Stimulated activated CD8-positive, alpha-beta memory T cell treated with anti-CD3 and anti-CD28 coated beads, Interleukin-15, amount 100 ng/mL, for 24 hours (primary cell): Measurements from ENCODE around the gene SLFN14.
"Not testable (repeated sequence)": the region's sequence is repeated elsewhere in the genome, so short reads cannot be mapped to it uniquely, and the experiment has no call there.

Experiments used
- DNase-seq: peaks from one replicate; pipeline ENCODE4 v3.0.0-alpha.2; 2020; ENCODE audit warnings: low read depth

Gene SLFN14

DNA sequence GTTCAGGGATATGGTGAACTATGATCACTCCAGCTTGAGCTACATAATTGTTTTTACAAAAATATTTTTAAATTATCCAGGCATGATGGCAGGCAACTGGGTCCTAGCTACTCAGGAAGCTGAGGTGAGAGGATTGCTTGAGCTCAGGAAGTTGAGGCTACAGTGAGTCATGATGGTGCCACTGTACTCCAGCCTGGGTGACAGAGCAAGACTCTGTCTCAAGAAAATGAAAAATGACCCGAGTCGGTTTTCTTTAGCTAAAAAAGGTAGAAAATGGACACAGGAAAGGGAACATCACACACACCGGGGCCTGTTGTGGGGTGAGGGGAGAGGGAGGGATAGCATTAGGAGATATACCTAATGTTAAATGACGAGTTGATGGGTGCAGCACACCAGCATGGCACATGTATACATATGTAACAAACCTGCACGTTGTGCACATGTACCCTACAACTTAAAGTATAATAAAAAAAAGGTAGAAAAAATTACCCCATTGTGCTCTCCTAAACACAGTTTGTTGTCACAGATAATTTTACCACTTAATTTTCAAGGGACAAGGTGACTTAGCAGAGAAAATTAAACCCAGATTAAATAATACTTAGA is 38.9 kb downstream of the SLFN14 start:
- DNase-seq, result not testable (repeated sequence)

DNA sequence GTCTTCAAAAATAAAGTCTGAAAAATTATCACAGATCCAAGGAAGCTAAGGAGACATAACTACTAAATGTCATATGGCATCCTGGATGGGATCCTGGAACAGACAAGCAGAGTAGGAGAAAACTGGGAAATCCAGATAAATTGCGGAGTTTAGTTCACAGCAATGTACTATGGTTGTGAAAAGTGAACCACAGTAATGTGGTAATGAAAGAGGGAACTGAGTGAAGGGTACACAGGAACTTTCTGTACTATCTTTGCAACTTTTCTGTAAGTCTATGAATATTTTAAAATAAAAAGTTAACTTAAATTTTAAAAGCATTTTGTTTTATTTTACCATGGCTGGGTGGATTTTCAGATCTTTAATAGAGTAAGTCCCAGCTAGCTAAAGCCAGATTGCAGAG is 39.5 kb downstream of the SLFN14 start:
- DNase-seq, result no peak

DNA sequence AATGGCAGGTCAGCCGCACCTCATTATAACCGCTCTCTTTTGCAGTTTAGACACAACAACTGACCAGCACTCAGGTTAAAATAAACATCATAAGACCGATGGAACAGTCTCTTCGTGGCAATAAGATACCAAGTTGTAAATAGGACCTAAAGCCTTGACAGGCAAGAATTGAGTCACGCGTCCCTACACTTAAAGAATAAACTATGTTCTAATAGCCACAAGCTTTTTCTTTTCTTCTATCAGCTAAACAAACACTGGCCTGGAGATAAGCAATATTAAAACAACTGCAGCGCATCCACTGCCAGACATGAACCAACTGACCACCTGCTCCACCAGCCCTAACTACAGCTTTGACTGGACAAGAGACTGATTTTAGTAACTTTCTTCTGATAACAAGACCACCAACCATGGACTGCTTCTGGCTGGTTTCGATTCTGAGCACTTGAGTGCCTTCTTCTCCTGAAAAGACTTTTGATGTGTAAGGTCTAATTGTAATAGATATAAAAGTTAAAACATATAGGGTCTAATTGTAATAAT is 40.6 kb downstream of the SLFN14 start:
- DNase-seq, result no peak

DNA sequence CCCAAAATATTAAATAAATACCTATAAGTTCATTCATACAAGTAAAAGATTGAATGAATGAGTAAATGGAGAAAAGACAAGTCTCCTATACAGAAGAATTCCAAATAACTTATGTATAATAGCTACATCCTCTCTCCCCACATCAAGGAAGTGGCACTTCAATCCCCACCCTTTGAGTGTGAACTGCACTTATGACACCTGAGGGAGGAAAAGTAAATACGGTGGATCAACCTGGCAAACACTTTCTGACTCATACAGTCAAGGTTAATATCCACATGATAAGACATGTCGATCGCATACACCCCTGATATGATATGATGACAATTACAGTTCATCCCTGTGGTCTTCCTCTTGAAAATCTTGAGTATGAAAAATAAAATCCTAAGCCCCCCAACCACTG is 41.2 kb downstream of the SLFN14 start:
- DNase-seq, result no peak

DNA sequence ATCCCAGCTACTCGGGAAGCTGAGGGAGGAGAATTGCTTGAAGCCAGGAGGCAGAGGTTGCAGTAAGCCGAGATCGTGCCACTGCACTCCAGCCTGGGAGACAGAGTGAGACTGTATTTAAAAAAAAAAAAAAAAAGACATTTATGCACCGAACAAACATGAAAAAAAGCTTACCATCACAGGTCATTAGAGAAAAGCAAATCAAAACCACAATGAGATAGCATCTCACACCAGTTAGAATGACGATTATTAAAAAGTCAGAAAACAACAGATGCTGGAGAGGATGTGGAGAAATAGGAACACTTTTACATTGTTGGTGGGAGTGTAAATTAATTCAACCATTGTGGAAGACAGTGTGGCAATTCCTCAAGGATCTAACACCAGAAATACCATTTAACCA is 42.2 kb downstream of the SLFN14 start:
- not testable (repeated sequence) for DNase-seq

DNA sequence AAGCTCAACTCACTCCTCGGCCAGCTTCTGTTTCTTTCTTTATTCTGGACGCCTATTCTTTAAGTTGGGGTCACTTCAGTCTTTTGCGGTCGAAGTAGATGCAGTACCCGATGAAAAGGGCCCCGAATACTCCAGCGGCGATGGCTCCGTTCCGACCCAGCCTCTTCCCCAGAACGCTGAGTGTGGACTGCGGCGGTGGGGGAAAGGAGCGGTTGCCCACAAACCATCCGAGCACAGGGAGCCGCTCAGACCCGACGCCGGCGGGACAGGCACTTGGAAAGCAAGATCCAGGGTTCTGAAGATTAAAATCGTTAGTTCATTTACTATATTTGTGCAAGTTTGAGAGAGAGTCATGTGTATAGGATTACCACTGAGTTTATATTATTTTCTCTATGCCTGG is 45.6 kb downstream of the SLFN14 start:
- DNase-seq, result no peak

DNA sequence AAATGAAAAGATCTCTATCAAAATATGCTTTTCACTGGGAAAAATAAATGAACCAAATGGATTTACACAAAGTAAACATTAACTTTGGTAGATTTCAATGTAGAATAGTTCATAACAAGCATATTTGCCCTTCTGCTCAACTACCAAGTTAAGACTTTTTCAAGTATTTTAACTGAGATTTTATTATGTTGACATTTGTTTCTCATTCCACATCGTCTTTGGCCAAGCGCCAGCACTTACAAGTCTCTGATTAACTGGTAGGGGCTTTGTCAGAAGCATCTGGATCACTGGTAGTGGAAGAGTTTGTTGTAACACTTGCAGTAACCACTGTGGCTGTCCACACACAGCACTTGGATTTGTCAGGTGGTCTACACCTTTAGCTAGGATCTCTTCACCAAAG is 46.1 kb downstream of the SLFN14 start:
- DNase-seq, result no peak
